ENCODE data around the gene ASCC3.
"Not testable (repeated sequence)": the region's sequence is repeated elsewhere in the genome, so short reads cannot be mapped to it uniquely, and the experiment has no call there.

ASCC3 gene

GRCh38 chr6:100893743-100894142 lies 12.6 kb upstream of the ASCC3 start:
- H3K4me1 ChIP-seq (ENCODE audit: control insufficient read depth, low read length), result no peaks in the 10 kb centered on the region
- H3K9me2 ChIP-seq (replicated peaks; ENCODE audit: control insufficient read depth, low read length), result no peaks in the 10 kb centered on the region
- H3K4me3 ChIP-seq (ENCODE audit: low read length), result no peak overlapping the region
- H3K9me3 ChIP-seq (ENCODE audit: control insufficient read depth, insufficient read depth, low read length), result no peaks in the 10 kb centered on the region
- no peaks in the 10 kb centered on the region for H3K27me3 ChIP-seq (ENCODE audit: control insufficient read depth, low read length)
- no peaks in the 10 kb centered on the region for H4K20me1 ChIP-seq (ENCODE audit: control insufficient read depth, insufficient read depth, low read depth, low read length)
- no peaks in the 10 kb centered on the region for H3K79me2 ChIP-seq (ENCODE audit: control insufficient read depth, low read length)
- no peaks in the 10 kb centered on the region for H3F3A ChIP-seq (ENCODE audit: control insufficient read depth, insufficient read depth)
- TF ChIP-seq CTCF (IDR thresholded peaks at IDR 0.05; ENCODE audit: low read depth, low read length, poor library complexity, severe bottlenecking), result no peak
- TF ChIP-seq EZH2phosphoT487 (IDR thresholded peaks at IDR 0.05; ENCODE audit: borderline replicate concordance, low read length), result no peak
- H3K27ac ChIP-seq (ENCODE audit: low read depth, low read length), result no peak overlapping the region
- no peaks in the 10 kb centered on the region for H3K36me3 ChIP-seq (ENCODE audit: control insufficient read depth, low read length)
- no peak overlapping the region for H3K4me2 ChIP-seq (ENCODE audit: low read length)

GRCh38 chr6:100892693-100893092 lies 11.6 kb upstream of the ASCC3 start:
- H3K27me3 ChIP-seq (ENCODE audit: control insufficient read depth, low read length), result no peaks in the 10 kb centered on the region
- H3K9me2 ChIP-seq (replicated peaks; ENCODE audit: control insufficient read depth, low read length), result no peaks in the 10 kb centered on the region
- TF ChIP-seq CTCF (IDR thresholded peaks at IDR 0.05; ENCODE audit: low read depth, low read length, poor library complexity, severe bottlenecking) (no peak), EZH2phosphoT487 (IDR thresholded peaks at IDR 0.05; ENCODE audit: borderline replicate concordance, low read length) (no peak)
- no peak overlapping the region for H3K4me3 ChIP-seq (ENCODE audit: low read length)
- H3K4me2 ChIP-seq (ENCODE audit: low read length), result no peak overlapping the region
- H4K20me1 ChIP-seq (ENCODE audit: control insufficient read depth, insufficient read depth, low read depth, low read length), result no peaks in the 10 kb centered on the region
- H3K27ac ChIP-seq (ENCODE audit: low read depth, low read length), result no peak overlapping the region
- H3K9me3 ChIP-seq (ENCODE audit: control insufficient read depth, insufficient read depth, low read length), result no peaks in the 10 kb centered on the region
- no peaks in the 10 kb centered on the region for H3K79me2 ChIP-seq (ENCODE audit: control insufficient read depth, low read length)
- no peaks in the 10 kb centered on the region for H3K36me3 ChIP-seq (ENCODE audit: control insufficient read depth, low read length)
- no peaks in the 10 kb centered on the region for H3F3A ChIP-seq (ENCODE audit: control insufficient read depth, insufficient read depth)
- no peaks in the 10 kb centered on the region for H3K4me1 ChIP-seq (ENCODE audit: control insufficient read depth, low read length)

GRCh38 chr6:100892116-100892515 lies 11.0 kb upstream of the ASCC3 start:
- no peaks in the 10 kb centered on the region for H3F3A ChIP-seq (ENCODE audit: control insufficient read depth, insufficient read depth)
- H3K36me3 ChIP-seq (ENCODE audit: control insufficient read depth, low read length), result no peaks in the 10 kb centered on the region
- H4K20me1 ChIP-seq (ENCODE audit: control insufficient read depth, insufficient read depth, low read depth, low read length), result no peaks in the 10 kb centered on the region
- H3K4me1 ChIP-seq (ENCODE audit: control insufficient read depth, low read length), result no peaks in the 10 kb centered on the region
- no peaks in the 10 kb centered on the region for H3K79me2 ChIP-seq (ENCODE audit: control insufficient read depth, low read length)
- H3K4me3 ChIP-seq (ENCODE audit: low read length), result no peak overlapping the region
- H3K9me3 ChIP-seq (ENCODE audit: control insufficient read depth, insufficient read depth, low read length), result no peaks in the 10 kb centered on the region
- H3K27me3 ChIP-seq (ENCODE audit: control insufficient read depth, low read length), result no peaks in the 10 kb centered on the region
- no peak overlapping the region for H3K27ac ChIP-seq (ENCODE audit: low read depth, low read length)
- TF ChIP-seq CTCF (IDR thresholded peaks at IDR 0.05; ENCODE audit: low read depth, low read length, poor library complexity, severe bottlenecking) (no peak), EZH2phosphoT487 (IDR thresholded peaks at IDR 0.05; ENCODE audit: borderline replicate concordance, low read length) (no peak)
- no peaks in the 10 kb centered on the region for H3K9me2 ChIP-seq (replicated peaks; ENCODE audit: control insufficient read depth, low read length)
- no peak overlapping the region for H3K4me2 ChIP-seq (ENCODE audit: low read length)

- no peak overlapping the region for H3K27ac ChIP-seq (ENCODE audit: low read depth, low read length)
- H3K9me2 ChIP-seq (replicated peaks; ENCODE audit: control insufficient read depth, low read length), result no peaks in the 10 kb centered on the region
- H3K36me3 ChIP-seq (ENCODE audit: control insufficient read depth, low read length), result no peaks in the 10 kb centered on the region
- no peaks in the 10 kb centered on the region for H4K20me1 ChIP-seq (ENCODE audit: control insufficient read depth, insufficient read depth, low read depth, low read length)
- no peaks in the 10 kb centered on the region for H3K9me3 ChIP-seq (ENCODE audit: control insufficient read depth, insufficient read depth, low read length)
- H3K4me2 ChIP-seq (ENCODE audit: low read length), result no peak overlapping the region
- no peaks in the 10 kb centered on the region for H3F3A ChIP-seq (ENCODE audit: control insufficient read depth, insufficient read depth)
- no peaks in the 10 kb centered on the region for H3K27me3 ChIP-seq (ENCODE audit: control insufficient read depth, low read length)
- H3K4me1 ChIP-seq (ENCODE audit: control insufficient read depth, low read length), result no peaks in the 10 kb centered on the region
- H3K79me2 ChIP-seq (ENCODE audit: control insufficient read depth, low read length), result no peaks in the 10 kb centered on the region
- no peak overlapping the region for H3K4me3 ChIP-seq (ENCODE audit: low read length)
- no peak for TF ChIP-seq CTCF (IDR thresholded peaks at IDR 0.05; ENCODE audit: low read depth, low read length, poor library complexity, severe bottlenecking)
- no peak for TF ChIP-seq EZH2phosphoT487 (IDR thresholded peaks at IDR 0.05; ENCODE audit: borderline replicate concordance, low read length)
These were observed 9.9 kb upstream of the ASCC3 start for GRCh38 chr6:100891079-100891478.

- H3K27me3 ChIP-seq (ENCODE audit: control insufficient read depth, low read length); H3F3A ChIP-seq (ENCODE audit: control insufficient read depth, insufficient read depth); H3K9me3 ChIP-seq (ENCODE audit: control insufficient read depth, insufficient read depth, low read length); H3K4me2 ChIP-seq (ENCODE audit: low read length); H3K36me3 ChIP-seq (ENCODE audit: control insufficient read depth, low read length); H3K4me3 ChIP-seq (ENCODE audit: low read length); H3K27ac ChIP-seq (ENCODE audit: low read depth, low read length); H3K79me2 ChIP-seq (ENCODE audit: control insufficient read depth, low read length); H3K9me2 ChIP-seq (replicated peaks; ENCODE audit: control insufficient read depth, low read length); H3K4me1 ChIP-seq (ENCODE audit: control insufficient read depth, low read length); H4K20me1 ChIP-seq (ENCODE audit: control insufficient read depth, insufficient read depth, low read depth, low read length): not testable (repeated sequence)
These were observed 9.5 kb upstream of the ASCC3 start for GRCh38 chr6:100890646-100891045.

Measured in DOHH2 (cell line).